Measurements from ENCODE around the gene TMEM258.

DNA sequence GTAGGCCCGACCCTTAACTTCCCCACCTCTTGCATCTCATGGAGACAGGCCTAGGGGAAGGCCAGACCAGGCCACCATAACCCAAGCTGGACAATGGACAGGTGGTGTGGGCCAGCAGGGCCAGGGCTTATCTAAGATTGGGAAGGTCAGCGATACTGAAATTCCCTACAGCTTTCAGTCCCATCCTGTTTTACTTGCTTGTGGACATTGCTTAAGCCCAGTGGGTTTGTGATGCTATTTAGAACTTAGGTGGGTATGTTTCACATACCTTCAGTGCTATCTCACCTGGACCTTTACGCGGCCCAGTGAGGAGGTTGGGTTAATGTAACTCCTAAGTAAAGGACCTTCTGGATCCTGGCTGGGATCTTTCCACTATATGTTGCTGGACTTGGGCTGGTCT lies 37.4 kb upstream of the TMEM258 start:
- TF ChIP-seq, protein P1, sequence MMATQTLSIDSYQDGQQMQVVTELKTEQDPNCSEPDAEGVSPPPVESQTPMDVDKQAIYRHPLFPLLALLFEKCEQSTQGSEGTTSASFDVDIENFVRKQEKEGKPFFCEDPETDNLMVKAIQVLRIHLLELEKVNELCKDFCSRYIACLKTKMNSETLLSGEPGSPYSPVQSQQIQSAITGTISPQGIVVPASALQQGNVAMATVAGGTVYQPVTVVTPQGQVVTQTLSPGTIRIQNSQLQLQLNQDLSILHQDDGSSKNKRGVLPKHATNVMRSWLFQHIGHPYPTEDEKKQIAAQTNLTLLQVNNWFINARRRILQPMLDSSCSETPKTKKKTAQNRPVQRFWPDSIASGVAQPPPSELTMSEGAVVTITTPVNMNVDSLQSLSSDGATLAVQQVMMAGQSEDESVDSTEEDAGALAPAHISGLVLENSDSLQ (IDR thresholded peaks at IDR 0.05) = no peak
- TF ChIP-seq SP1 (IDR thresholded peaks at IDR 0.05) = no peak

All from HEK293T (cell line).